Left ventricle myocardium inferior (tissue), 1 donor: ENCODE measurements around the gene LDLRAD3. TPM values are rescaled to one million over a fixed set of nuclear protein-coding genes. Genes with fewer than 3 reads are reported as not detected.

Source experiments
- DNase-seq: peaks from one replicate; pipeline ENCODE4 v3.0.0-alpha.2; 2020
- H3K27ac ChIP-seq: fragments of 200-600 bp; replicated peaks from 2 replicates; pipeline ENCODE4 v1.8.0; 2021
- H3K27me3 ChIP-seq: fragments of 200-600 bp; 2 replicates; pipeline ENCODE4 v1.8.0; 2021; ENCODE audit warnings: low read depth
- H3K36me3 ChIP-seq: fragments of 200-600 bp; 2 replicates; pipeline ENCODE4 v1.8.0; 2021
- H3K4me1 ChIP-seq: fragments of 200-600 bp; 2 replicates; pipeline ENCODE4 v1.8.0; 2021
- H3K4me3 ChIP-seq: fragments of 200-600 bp; 2 replicates; pipeline ENCODE4 v1.8.0; 2021; ENCODE audit warnings: mild to moderate bottlenecking, moderate library complexity
- H3K9me3 ChIP-seq: fragments of 200-600 bp; replicated peaks from 2 replicates; pipeline ENCODE4 v1.8.0; 2021
- intact Hi-C: fragments of 100-400 bp; cut with micrococcal nuclease; formaldehyde crosslinking; loops from one replicate; pipeline ENCODE4 v1.11.0; 2022
- total RNA-seq: library from RNA; stranded (reverse); fragmentation: NEBNext Ultra II Directional; extraction: Animal tissue kit (Norgen Biotek cat#: 25700); gene quantifications from one replicate; pipeline ENCODE4 v1.2.1, GENCODE V29; 2021
- TF ChIP-seq, protein P1 (sequence below): fragments of 200-600 bp; IDR thresholded peaks from 2 replicates; pipeline ENCODE4 v1.8.0; 2021; ENCODE audit warnings: antibody characterized with exemption, mild to moderate bottlenecking, borderline replicate concordance
- donor health status: DM: no; HTN: yes; CAD: no; lungs with severe emphysema.

LDLRAD3 gene
- total RNA-seq, 1 donor from 2014 or later, result 1.0 TPM

DNA sequence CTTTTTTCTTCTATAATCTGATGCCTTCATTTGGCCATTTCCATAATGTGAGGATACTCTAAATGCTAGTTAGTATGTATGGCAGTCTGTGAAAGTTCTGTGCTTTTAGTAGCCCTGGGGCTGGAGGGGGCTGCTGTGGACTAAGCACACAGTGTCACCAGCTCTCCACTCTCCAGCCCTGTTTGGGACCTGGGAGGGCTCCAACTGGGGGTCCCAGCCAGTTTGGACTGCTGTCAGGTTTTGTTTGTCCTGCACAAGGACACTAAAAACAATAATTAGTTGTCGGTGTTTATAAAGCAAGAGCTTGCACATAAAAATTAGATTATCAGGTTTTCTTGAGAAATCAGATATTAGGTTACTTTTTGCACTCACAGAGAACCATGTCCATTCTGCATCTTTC lies 103.1 kb downstream of the LDLRAD3 start:
- H3K4me3 ChIP-seq, result no peak overlapping the region
- TF ChIP-seq, protein P1, sequence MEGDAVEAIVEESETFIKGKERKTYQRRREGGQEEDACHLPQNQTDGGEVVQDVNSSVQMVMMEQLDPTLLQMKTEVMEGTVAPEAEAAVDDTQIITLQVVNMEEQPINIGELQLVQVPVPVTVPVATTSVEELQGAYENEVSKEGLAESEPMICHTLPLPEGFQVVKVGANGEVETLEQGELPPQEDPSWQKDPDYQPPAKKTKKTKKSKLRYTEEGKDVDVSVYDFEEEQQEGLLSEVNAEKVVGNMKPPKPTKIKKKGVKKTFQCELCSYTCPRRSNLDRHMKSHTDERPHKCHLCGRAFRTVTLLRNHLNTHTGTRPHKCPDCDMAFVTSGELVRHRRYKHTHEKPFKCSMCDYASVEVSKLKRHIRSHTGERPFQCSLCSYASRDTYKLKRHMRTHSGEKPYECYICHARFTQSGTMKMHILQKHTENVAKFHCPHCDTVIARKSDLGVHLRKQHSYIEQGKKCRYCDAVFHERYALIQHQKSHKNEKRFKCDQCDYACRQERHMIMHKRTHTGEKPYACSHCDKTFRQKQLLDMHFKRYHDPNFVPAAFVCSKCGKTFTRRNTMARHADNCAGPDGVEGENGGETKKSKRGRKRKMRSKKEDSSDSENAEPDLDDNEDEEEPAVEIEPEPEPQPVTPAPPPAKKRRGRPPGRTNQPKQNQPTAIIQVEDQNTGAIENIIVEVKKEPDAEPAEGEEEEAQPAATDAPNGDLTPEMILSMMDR, result no peak
- H3K36me3 ChIP-seq, result no peaks in the 10 kb centered on the region
- peaks cover 16% of the 10 kb centered on the region for H3K27me3 ChIP-seq
- intact Hi-C loops, result no loop called here
- no peaks in the 10 kb centered on the region for H3K9me3 ChIP-seq
- H3K4me1 ChIP-seq, result no peaks in the 10 kb centered on the region
- no peak overlapping the region for H3K27ac ChIP-seq
- DNase-seq, result no peak

DNA sequence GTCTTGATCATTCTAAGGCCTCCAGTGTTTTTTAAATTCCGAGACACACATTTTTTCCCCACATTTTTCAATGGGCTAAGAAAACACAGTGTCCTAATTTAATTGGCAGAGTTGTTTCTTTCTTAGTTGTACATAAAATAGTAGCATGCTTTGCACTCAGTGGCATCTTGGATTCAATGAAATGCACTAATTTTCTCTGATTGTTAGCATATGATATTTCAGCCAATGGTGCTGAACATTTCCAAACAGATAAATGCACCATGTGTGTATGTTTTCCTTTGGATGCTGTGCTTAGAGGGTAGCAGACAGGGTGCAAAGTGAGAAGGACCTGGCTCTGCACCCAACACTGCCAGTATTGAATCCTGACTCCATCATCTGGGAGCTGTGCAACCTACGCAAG lies 103.5 kb downstream of the LDLRAD3 start:
- TF ChIP-seq, protein P1, result no peak
- intact Hi-C loops, result no loop called here
- DNase-seq, result no peak
- Histone ChIP-seq H3K36me3 (no peaks in the 10 kb centered on the region), H3K9me3 (no peaks in the 10 kb centered on the region), H3K4me3 (no peak overlapping the region), H3K27me3 (peaks cover 20% of the 10 kb centered on the region), H3K4me1 (no peaks in the 10 kb centered on the region), H3K27ac (no peak overlapping the region)

DNA sequence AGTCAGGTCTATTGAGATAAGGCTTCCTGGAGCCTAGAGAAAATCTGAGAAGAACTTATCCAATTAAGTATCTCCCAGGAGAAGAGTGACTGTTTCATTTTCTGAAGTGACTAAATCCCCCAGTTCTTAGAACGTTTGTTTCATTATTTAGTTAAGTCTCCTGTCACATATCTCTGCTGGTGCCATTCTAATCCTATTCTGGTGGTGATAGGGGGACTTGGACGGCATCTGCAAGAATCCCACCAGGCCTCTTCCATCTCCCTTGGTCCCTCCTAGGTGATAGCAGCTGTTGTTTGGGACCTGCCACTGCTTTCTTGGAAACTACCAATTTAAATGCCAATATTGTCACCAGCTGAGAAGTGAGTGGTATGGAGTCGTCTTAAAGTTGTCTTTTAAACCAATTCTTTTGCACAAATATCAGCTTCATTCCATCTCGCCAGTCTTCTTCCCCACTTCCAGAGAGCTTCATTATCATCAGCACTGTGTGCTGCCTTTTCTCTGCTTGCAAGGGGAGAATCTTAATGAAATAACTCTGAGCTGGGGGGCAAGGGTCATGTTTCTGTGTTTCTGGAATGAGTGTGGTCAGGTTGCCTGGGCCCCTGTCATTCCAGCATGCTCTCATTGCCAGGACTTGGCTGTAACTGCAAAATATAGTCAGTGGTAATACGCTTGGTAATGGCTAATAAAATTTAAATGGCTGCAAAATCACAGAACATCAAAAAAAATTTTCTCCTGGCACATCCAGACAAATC lies 104.8 kb downstream of the LDLRAD3 start:
- intact Hi-C loops, result no loop called here
- Histone ChIP-seq H3K9me3 (no peaks in the 10 kb centered on the region), H3K4me1 (no peaks in the 10 kb centered on the region), H3K4me3 (no peak overlapping the region), H3K36me3 (no peaks in the 10 kb centered on the region), H3K27ac (no peak overlapping the region), H3K27me3 (peaks cover 28% of the 10 kb centered on the region)
- no peak for DNase-seq
- TF ChIP-seq, protein P1, result no peak

DNA sequence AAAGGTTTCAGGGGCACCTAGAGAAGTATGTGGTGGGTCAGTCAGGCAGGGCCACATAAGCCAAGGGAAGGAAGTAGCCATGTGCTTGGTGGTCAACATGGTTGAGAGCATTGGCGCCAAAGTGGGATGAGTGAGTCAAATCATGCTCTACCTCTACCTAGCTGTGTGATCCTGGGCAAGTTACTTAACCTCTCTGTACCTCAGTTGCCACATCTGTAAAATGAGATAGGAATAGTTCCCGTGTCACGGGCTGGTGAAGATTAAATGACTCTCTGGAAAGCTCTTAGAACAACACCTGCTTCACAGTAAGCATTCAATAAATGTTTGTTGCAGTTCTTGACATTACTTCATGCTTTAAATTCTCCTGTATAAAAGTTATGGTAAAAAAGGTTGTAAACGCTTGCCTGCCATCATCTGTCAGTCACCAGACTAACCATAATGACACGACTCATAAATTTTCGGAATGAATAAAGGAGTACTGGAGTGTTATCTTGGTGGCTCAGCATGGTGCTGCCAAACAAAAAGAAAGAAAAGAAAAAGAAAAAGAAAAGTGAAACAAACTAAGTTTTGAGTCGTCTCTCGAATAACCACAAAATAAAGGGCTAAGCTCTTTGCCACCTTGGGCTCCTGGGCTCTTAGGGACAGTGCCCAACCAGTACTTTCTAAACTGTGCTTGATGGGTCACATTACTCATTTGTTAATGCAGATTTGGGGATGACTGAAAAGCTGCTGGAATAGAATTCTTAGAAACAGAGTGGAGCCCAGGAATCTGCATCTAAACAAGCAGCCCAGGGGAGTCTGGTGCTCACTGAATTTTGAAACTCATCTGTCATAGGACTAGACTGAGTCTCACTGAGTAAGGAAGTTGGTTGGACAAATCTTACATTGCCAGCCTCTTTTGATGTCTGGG lies 107.6 kb downstream of the LDLRAD3 start:
- peaks cover under 1% of the 10 kb centered on the region for H3K4me1 ChIP-seq
- H3K27ac ChIP-seq, result no peak overlapping the region
- TF ChIP-seq, protein P1, result no peak
- peaks cover 28% of the 10 kb centered on the region for H3K27me3 ChIP-seq
- DNase-seq, result no peak
- H3K36me3 ChIP-seq, result no peaks in the 10 kb centered on the region
- H3K4me3 ChIP-seq, result no peak overlapping the region
- intact Hi-C loops, result no loop called here
- H3K9me3 ChIP-seq, result no peaks in the 10 kb centered on the region

DNA sequence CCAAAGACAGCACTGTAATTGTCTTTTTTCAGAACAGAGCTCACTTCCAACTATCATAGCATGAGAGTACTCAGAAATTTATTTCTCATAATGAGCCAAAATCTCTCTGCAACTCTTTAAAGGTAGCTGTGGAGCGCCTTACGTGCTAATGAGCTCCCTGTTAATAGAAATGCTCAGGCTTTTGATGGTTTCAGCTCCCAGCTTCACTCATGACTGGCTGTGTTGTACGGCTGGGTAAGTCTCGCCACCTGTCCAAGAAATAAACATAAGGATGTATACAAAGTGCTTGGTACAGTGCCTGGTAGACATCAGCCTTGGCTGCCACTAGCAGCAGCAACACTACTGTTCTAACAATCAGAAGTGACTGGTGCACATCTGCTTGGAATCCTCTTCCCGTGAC lies 109.4 kb downstream of the LDLRAD3 start:
- no peaks in the 10 kb centered on the region for H3K36me3 ChIP-seq
- intact Hi-C loops, result no loop called here

More for the DNA sequence above, 109.4 kb downstream of the LDLRAD3 start:
- no peak for DNase-seq
- no peaks in the 10 kb centered on the region for H3K9me3 ChIP-seq
- H3K27me3 ChIP-seq, result peaks cover 23% of the 10 kb centered on the region
- TF ChIP-seq, protein P1, result no peak
- peaks cover 9% of the 10 kb centered on the region for H3K4me1 ChIP-seq
- H3K27ac ChIP-seq, result no peak overlapping the region
- H3K4me3 ChIP-seq, result no peak overlapping the region
